ENCODE data around the gene SEMA6A. TPM values are rescaled to one million over a fixed set of nuclear protein-coding genes. Genes with fewer than 3 reads are reported as not detected.

Gene SEMA6A
- total and polyA plus RNA-seq, 2 of the 13 experiments (the other 11 are each of a cell fraction or from before 2014, with no cell fraction given), result 5.1 to 6.5 TPM

GRCh38 chr5:116516021-116516420 is 58.6 kb downstream of the SEMA6A start (continued):
- TF ChIP-seq ZNF547 (CRISPR knock-in tag; IDR thresholded peaks at IDR 0.05) (no peak), ZNF740 (CRISPR knock-in tag; IDR thresholded peaks at IDR 0.05) (no peak), HMGXB3 (CRISPR knock-in tag; IDR thresholded peaks at IDR 0.05; ENCODE audit: borderline replicate concordance) (no peak), ZFP90 (CRISPR knock-in tag; IDR thresholded peaks at IDR 0.05; ENCODE audit: borderline replicate concordance) (no peak), ZNF430 (CRISPR knock-in tag; IDR thresholded peaks at IDR 0.05) (no peak)

- no peak for DNase-seq (ENCODE audit: low spot score)
- peaks cover 23% of the 10 kb centered on the region for H3K79me2 ChIP-seq (ENCODE audit: insufficient read depth, low read length)
- BruUV-seq (replicated peaks), result no TSS peak
- no peak for TF ChIP-seq ZNF180 (CRISPR knock-in tag; IDR thresholded peaks at IDR 0.05; ENCODE audit: borderline replicate concordance, low read depth)
- TF ChIP-seq ZNF7 (CRISPR knock-in tag; IDR thresholded peaks at IDR 0.05), result no peak
- TF ChIP-seq MLLT10 (CRISPR knock-in tag; IDR thresholded peaks at IDR 0.05), result no peak
- no peak for TF ChIP-seq ARID4A (CRISPR knock-in tag; IDR thresholded peaks at IDR 0.05; ENCODE audit: borderline replicate concordance)
- no peak for TF ChIP-seq FUBP1 (CRISPR knock-in tag; IDR thresholded peaks at IDR 0.05; ENCODE audit: borderline replicate concordance)
- TF ChIP-seq ZNF563 (CRISPR knock-in tag; IDR thresholded peaks at IDR 0.05), result no peak
Observed at GRCh38 chr5:116514421-116514970, 60.1 kb downstream of the SEMA6A start.

More at GRCh38 chr5:116514421-116514970, 60.1 kb downstream of the SEMA6A start:
- no peaks in the 10 kb centered on the region; a peak in 1 of 5 replicates for H3K36me3 ChIP-seq (replicated peaks in 1 of 2; ENCODE audit: control insufficient read depth in 1 of 2, insufficient read depth in 2 of 2, low read length in 2 of 2)
- H3K4me3 ChIP-seq (replicated peaks in 1 of 3; ENCODE audit: insufficient read depth in 1 of 3, low read depth in 2 of 3, low read length in 3 of 3), result no peak overlapping the region
- H3K4me2 ChIP-seq (ENCODE audit: low read depth, low read length), result no peak overlapping the region
- peaks cover 3% of the 10 kb centered on the region; the same call in 1 of the 2 replicates for H4K20me1 ChIP-seq (ENCODE audit: insufficient read depth, low read length)
- FAIRE-seq (no peak), ATAC-seq (no peak)
- no peak overlapping the region for H2AFZ ChIP-seq (ENCODE audit: low read length)
- H3K4me1 ChIP-seq (ENCODE audit: insufficient read depth, low read length), result peaks cover 12% of the 10 kb centered on the region
- intact Hi-C loops (cut with micrococcal nuclease; ENCODE audit: unreplicated experiment), result no loop called here
- H3K27me3 ChIP-seq (ENCODE audit: control insufficient read depth in 1 of 2, insufficient read depth in 2 of 2, low read length in 2 of 2), result no peaks in the 10 kb centered on the region
- 80% methylated on average over 2 of the region's 2 CpGs for WGBS (ENCODE audit: low lambda C conversion rate)
- no peak overlapping the region for H3K27ac ChIP-seq (ENCODE audit: extremely low read length, insufficient read depth, low read length)
- H3K9me3 ChIP-seq (ENCODE audit: low read length), result no peaks in the 10 kb centered on the region
- in situ Hi-C loops (cut with HindIII; ENCODE audit: extremely low pct_ligation_motif_present, low pct_unique_long_range_greater_than_20kb), result no loop called here
- H3K9ac ChIP-seq (ENCODE audit: insufficient read depth, low read depth, low read length), result no peak overlapping the region
- ChIA-PET CTCF (ENCODE audit: low intra/inter-chr PET ratio, low total read pairs) (no interaction called here), POLR2A (no interaction called here)

Measured in HepG2 (cell line).